Hepatocyte (in vitro differentiated cells): ENCODE measurements around the gene TLCD1. TPM values are rescaled to one million over a fixed set of nuclear protein-coding genes. Genes with fewer than 3 reads are reported as not detected.

Experiments used
- DNase-seq: peaks from one replicate; pipeline ENCODE4 v3.0.0-alpha.2; 2016; ENCODE audit warnings: low spot score
- H2AFZ ChIP-seq: fragments of 200-600 bp; sonication (generic); 2 replicates; pipeline ENCODE4 v1.6.0; 2016; ENCODE audit warnings: antibody characterized with exemption, mild to moderate bottlenecking
- H3K27ac ChIP-seq: fragments of 200-600 bp; sonication (generic); 2 replicates; pipeline ENCODE4 v1.5.1; 2016; ENCODE audit warnings: mild to moderate bottlenecking
- H3K27me3 ChIP-seq: fragments of 200-600 bp; sonication (generic); 2 replicates; pipeline ENCODE4 v1.6.1; 2016
- H3K36me3 ChIP-seq: fragments of 200-600 bp; sonication (generic); replicated peaks from 2 replicates; pipeline ENCODE4 v1.5.1; 2016; ENCODE audit warnings: low read depth; ENCODE audit not compliant: insufficient read depth
- H3K4me1 ChIP-seq: fragments of 200-600 bp; sonication (generic); 2 replicates; pipeline ENCODE4 v1.5.1; 2016; ENCODE audit warnings: mild to moderate bottlenecking, moderate library complexity; ENCODE audit not compliant: insufficient read depth
- H3K4me2 ChIP-seq: fragments of 200-600 bp; sonication (generic); 2 replicates; pipeline ENCODE4 v1.6.0; 2016
- H3K4me3 ChIP-seq: fragments of 200-600 bp; sonication (generic); 2 replicates; pipeline ENCODE4 v1.5.1; 2016; ENCODE audit warnings: mild to moderate bottlenecking
- H3K79me2 ChIP-seq: fragments of 200-600 bp; sonication (generic); 2 replicates; pipeline ENCODE4 v1.6.0; 2017; ENCODE audit warnings: mild to moderate bottlenecking
- H3K9me2 ChIP-seq: fragments of 200-600 bp; sonication (generic); replicated peaks from 2 replicates; pipeline ENCODE4 v1.6.0; 2017; ENCODE audit warnings: mild to moderate bottlenecking; ENCODE audit not compliant: insufficient read depth
- H3K9me3 ChIP-seq: fragments of 200-600 bp; sonication (generic); 2 replicates; pipeline ENCODE4 v1.5.1; 2016; ENCODE audit warnings: low read depth, mild to moderate bottlenecking
- H4K20me1 ChIP-seq: fragments of 200-600 bp; sonication (generic); 2 replicates; pipeline ENCODE4 v1.6.0; 2016; ENCODE audit warnings: mild to moderate bottlenecking; ENCODE audit not compliant: insufficient read depth, poor library complexity, severe bottlenecking
- EZH2 ChIP-seq: fragments of 200-600 bp; sonication (generic); IDR thresholded peaks from 2 replicates; pipeline ENCODE4 v1.6.1; 2016; ENCODE audit warnings: antibody characterized with exemption, mild to moderate bottlenecking, borderline replicate concordance
- EZH2phosphoT487 ChIP-seq: fragments of 200-600 bp; sonication (generic); IDR thresholded peaks from one replicate; pipeline ENCODE4 v1.6.1; 2018; ENCODE audit warnings: antibody characterized with exemption, mild to moderate bottlenecking, low read depth, moderate library complexity; ENCODE audit not compliant: unreplicated experiment, severe bottlenecking
- WGBS: methylation state at CpG from one replicate; pipeline ENCODE4 v1.1.6; 2016; ENCODE audit warnings: low lambda C conversion rate; ENCODE audit errors: missing lambda C conversion rate; 5-methylcytosine and 5-hydroxymethylcytosine counted together
- polyA plus RNA-seq: library from polyadenylated mRNA; unstranded; fragments of >200 nt; fragmentation: Nextera tagmentation; extraction: Ambion mirVana; gene quantifications from 2 replicates; pipeline ENCODE4 v1.2.1, GENCODE V29; 2016
- total RNA-seq: library from RNA; depleted of rRNA; stranded (reverse); fragments of >200 nt; gene quantifications from 2 replicates; pipeline ENCODE4 v1.2.3, GENCODE V29; 2014
- TF ChIP-seq, protein P1 (sequence below): fragments of 200-600 bp; sonication (generic); IDR thresholded peaks from 2 replicates; pipeline ENCODE4 v1.5.1; 2016; ENCODE audit warnings: antibody characterized with exemption, mild to moderate bottlenecking; ENCODE audit not compliant: poor library complexity

The TLCD1 gene
- total and polyA plus RNA-seq, 2 experiments from 2014 or later, result 12.5 to 23.4 TPM

- H3K79me2 ChIP-seq, result peaks cover 23% of the 10 kb centered on the region
- no peaks in the 10 kb centered on the region for H3K36me3 ChIP-seq
- WGBS, result 97% methylated on average over 18 of the region's 18 CpGs
- no peak overlapping the region for H3K4me3 ChIP-seq
- H3K27ac ChIP-seq, result no peak overlapping the region
- no peak for DNase-seq
- H2AFZ ChIP-seq, result no peak overlapping the region
- H3K9me2 ChIP-seq, result no peaks in the 10 kb centered on the region
- H3K27me3 ChIP-seq, result no peaks in the 10 kb centered on the region
- no peaks in the 10 kb centered on the region for H3K4me1 ChIP-seq
- peaks cover 4% of the 10 kb centered on the region for H4K20me1 ChIP-seq
- H3K4me2 ChIP-seq, result no peak overlapping the region
- TF ChIP-seq, protein P1, sequence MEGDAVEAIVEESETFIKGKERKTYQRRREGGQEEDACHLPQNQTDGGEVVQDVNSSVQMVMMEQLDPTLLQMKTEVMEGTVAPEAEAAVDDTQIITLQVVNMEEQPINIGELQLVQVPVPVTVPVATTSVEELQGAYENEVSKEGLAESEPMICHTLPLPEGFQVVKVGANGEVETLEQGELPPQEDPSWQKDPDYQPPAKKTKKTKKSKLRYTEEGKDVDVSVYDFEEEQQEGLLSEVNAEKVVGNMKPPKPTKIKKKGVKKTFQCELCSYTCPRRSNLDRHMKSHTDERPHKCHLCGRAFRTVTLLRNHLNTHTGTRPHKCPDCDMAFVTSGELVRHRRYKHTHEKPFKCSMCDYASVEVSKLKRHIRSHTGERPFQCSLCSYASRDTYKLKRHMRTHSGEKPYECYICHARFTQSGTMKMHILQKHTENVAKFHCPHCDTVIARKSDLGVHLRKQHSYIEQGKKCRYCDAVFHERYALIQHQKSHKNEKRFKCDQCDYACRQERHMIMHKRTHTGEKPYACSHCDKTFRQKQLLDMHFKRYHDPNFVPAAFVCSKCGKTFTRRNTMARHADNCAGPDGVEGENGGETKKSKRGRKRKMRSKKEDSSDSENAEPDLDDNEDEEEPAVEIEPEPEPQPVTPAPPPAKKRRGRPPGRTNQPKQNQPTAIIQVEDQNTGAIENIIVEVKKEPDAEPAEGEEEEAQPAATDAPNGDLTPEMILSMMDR, result no peak
- TF ChIP-seq EZH2 (no peak), EZH2phosphoT487 (no peak)
- H3K9me3 ChIP-seq, result no peaks in the 10 kb centered on the region
Measured at GRCh38 chr17:28759256-28759865, 33.3 kb upstream of the TLCD1 start.

DNA sequence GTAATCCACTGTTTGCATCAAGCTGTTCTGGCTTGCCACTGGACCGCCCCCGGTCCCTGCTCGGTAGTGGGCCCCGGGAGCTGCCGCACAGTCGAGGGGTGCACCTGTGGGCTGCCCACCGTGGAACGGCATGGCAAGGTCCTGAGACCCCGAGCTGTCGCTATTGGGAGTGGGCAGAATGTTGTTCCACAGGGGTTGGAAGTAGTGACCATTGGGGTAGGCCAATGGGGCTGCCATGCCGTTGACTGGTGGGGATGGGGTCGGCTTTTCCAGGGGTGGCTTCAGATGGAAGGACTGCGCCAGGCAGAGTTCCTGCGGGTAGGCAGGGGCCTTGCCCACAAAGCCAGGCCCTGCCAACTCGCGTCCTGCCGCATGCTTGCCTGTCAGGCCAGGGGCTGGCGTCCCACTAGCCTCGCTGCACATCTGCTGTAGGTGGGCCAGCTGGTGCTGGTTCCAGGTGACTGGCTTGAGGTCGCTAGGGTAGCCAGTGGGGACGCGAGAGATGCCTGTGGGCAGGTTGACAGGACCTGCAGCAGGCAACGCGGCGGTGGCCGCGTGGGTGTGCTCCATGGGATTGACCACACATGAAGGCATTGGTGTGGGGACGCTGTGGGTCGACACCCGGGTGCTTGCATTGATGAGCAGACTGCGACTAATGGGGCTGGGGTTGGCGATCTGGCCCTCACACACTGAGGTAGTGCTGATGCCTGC is 32.5 kb upstream of the TLCD1 start:
- H3K9me2 ChIP-seq, result no peaks in the 10 kb centered on the region
- peaks cover 4% of the 10 kb centered on the region for H4K20me1 ChIP-seq
- peaks cover 23% of the 10 kb centered on the region for H3K79me2 ChIP-seq
- H3K4me3 ChIP-seq, result no peak overlapping the region
- no peaks in the 10 kb centered on the region for H3K27me3 ChIP-seq
- TF ChIP-seq EZH2 (no peak), EZH2phosphoT487 (no peak)
- TF ChIP-seq, protein P1, result no peak
- DNase-seq, result no peak
- 99% methylated on average over 32 of the region's 32 CpGs for WGBS
- H3K9me3 ChIP-seq, result no peaks in the 10 kb centered on the region
- no peaks in the 10 kb centered on the region for H3K4me1 ChIP-seq
- H3K4me2 ChIP-seq, result no peak overlapping the region
- H3K36me3 ChIP-seq, result no peaks in the 10 kb centered on the region
- no peak overlapping the region for H2AFZ ChIP-seq
- no peak overlapping the region for H3K27ac ChIP-seq

GRCh38 chr17:28756049-28756804 is 30.2 kb upstream of the TLCD1 start:
- Histone ChIP-seq H3K27ac (no peak overlapping the region), H3K4me2 (no peak overlapping the region), H3K9me3 (no peaks in the 10 kb centered on the region), H3K9me2 (no peaks in the 10 kb centered on the region), H4K20me1 (peaks cover 4% of the 10 kb centered on the region), H3K4me3 (no peak overlapping the region), H2AFZ (no peak overlapping the region), H3K36me3 (no peaks in the 10 kb centered on the region), H3K4me1 (no peaks in the 10 kb centered on the region), H3K79me2 (peaks cover 14% of the 10 kb centered on the region), H3K27me3 (no peaks in the 10 kb centered on the region)
- no peak for DNase-seq
- WGBS, result 97% methylated on average over 5 of the region's 5 CpGs
- no peak for TF ChIP-seq EZH2phosphoT487
- TF ChIP-seq, protein P1, result no peak
